HK-2 (cell line): ENCODE data around the gene SYN1.

Source experiments
- DNase-seq: peaks from one replicate; pipeline ENCODE4 v3.0.0-alpha.2; 2018; ENCODE audit not compliant: unreplicated experiment

The SYN1 gene

DNA sequence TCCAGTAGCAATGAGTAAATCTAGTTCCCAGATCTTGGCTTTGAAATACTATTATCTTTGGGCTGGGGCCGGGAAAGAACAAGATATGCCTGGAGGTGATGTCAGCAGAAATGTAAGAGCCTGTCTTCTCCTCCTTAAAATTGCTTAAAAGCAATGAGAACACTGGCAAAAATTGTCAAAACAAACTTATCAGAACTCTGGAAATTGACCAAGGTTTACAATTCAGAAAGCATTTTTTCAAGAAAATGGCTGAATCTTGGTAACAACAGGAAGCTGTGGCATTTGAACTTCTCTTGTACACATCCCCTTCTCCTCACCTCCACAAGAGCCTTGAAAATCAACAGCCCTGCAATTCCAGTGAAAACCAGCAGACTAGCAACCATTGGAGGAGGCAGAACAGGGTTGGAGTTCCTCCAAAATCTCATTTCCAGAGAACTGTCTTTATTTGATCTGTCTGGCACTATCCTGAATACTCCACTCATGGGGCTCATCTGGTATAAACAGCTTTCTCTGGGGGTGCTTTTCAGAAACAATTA, 23.9 kb downstream of the SYN1 start:
- DNase-seq, result no peak

DNA sequence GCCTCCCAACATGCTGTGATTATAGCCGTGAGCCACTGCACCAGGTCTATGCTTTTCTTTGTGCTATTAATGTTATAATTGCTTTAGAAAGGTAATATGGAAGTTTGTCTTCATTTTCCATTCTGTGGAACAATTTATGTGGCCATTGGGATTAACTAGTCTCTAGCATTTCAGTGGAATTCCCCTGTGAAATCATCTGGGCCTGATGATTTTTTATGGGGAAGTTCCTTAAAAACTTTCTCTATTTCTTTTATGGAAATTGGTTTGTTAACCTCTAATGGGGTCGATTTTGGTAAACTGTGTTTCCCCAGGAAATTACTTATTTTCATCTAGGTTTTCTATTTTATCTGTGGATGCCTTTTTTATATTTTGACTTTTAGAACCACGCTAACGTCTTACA, 26.1 kb downstream of the SYN1 start:
- DNase-seq, result no peak

DNA sequence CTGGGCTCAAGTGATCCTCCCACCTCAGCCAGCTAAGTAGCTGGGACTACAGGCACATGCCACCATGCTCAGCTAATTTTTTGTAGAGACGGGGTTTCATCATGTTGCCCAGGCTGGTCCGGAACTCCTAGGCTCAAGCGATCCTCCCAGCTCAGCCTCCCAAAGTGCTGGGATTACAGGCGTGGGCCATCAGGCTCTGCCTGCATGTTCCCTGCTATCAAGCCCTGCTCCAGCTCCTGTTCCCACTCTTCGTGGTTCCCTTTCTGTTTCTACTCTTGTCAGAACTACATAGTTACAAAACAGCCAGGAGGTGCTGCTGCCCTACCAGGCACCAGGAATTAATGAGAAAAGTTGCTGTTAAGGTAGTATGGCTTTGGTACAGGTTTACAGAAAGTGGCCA, 28.7 kb downstream of the SYN1 start:
- DNase-seq, result no peak

DNA sequence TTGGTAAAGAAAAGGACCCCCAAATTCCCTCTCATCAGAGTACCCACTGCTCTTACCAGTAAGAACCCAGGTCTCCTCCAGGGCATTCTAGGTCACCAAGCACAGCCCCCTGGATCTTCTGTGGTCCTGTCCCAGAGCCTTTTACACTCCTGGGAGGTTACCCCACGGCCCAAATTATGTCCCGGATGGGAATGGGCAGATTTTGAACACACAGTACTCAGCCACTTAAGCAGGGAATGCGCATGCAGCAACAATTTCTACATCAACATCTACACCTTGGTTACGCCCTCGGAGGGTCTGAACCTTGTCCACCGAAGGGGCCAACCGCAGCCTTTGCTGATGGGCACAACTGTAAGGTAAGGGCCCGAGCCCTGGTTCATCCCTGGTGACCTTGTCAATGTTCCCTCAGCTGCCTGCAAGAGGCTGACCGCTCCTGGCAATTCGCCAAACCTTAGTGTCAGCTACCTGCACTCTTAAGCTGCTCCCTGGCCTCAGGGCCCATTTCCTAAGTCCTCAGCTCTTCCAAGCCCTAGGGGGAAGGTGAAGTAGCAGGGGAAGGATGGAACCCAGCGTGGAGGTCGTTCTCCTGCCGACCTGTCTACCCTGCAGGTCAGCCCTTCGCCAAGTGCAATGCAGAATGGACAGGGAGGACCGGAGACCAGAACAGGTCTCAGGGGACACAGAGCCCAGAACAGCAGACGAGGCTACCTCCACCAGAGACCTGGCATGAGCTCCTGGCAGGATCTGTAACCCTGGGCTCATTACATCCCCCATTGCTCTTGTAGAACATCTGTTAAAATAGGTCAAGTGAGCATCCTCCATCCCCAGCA, 31.5 kb downstream of the SYN1 start:
- DNase-seq, result no peak

DNA sequence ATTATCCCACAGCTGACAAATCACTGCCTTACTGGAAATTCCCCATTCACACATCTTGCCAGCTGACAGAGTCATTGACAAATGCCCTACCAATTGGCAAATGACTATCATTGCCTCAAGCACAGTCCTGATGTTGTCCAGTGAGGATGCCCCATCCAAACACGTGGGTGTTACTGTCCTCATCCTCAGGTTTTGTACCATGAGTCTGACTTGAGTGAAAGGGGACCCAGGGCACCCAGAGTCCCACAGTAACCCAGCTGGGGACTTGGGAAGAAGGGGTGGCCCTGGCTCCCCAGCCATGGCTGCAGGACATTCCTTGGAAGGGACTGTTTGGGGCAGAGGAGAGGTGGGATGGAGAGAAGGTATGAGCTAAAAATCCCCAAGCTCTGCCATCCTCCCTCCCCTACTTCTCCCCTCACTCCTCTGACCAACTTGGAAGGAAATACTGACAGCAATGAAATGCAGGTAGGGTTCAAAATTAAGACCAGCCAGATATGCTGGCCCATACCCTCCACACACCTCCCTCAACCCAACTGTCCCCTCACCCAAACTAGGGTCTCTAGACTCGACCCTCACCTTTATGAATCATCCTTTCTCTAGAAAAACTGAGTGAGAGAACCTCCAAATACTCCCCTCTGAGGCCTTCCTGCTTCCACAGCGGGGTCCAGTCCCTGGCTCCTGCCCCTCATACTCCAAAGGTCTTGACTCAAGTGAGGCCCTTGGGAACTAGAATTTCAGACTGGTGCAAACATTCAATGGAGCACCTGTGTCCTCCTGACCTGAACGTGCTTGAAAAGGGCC, 32.4 kb downstream of the SYN1 start:
- no peak for DNase-seq

DNA sequence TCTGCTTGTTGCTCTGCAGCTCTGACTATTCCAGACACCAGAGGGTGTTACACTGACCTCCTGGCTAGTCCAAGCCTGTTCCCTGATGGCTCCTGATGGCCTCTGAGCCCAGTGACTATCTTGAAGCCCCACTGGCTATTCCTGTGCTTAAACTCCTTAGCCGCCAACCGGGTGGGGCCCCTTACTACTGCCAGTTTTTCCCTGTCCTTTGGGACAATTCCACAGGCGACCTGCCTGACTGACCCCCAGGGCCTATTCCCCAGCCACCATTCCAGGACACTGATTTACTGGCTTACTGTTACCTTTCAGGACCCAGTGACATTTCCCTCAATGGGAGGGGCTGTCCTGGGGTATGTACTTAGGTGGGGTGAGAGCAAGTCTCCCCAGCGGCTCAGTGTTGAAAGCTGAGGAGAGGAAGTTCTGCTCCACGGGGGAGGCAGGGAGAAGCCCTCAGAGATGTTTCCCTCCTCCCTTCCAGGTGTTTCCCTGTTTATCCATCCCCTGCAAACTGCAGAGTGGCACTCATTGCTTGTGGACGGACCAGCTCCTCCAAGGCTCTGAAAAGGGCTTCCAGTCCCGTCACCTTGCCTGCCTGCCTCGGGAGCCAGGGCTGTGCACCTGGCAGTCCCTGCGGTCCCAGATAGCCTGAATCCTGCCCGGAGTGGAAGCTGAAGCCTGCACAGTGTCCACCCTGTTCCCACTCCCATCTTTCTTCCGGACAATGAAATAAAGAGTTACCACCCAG, 33.4 kb downstream of the SYN1 start:
- DNase-seq, result no peak

DNA sequence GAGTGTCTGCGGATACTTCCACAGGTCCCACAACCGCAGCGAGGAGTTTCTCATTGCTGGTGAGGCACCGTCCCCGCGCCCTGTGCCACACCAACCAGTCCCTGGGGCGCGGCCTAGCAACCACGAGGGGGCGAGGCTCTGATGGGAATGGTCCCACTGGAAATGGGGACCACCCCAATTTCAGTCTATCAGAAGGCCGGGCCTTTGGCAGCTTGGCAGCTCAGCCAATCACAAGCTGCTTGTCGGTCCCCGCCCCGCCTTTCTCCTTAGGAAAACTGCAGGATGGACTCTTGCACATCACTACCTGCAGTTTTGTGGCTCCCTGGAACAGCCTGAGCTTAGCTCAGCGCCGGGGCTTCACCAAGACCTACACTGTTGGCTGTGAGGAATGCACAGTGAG, 34.4 kb downstream of the SYN1 start:
- no peak for DNase-seq

DNA sequence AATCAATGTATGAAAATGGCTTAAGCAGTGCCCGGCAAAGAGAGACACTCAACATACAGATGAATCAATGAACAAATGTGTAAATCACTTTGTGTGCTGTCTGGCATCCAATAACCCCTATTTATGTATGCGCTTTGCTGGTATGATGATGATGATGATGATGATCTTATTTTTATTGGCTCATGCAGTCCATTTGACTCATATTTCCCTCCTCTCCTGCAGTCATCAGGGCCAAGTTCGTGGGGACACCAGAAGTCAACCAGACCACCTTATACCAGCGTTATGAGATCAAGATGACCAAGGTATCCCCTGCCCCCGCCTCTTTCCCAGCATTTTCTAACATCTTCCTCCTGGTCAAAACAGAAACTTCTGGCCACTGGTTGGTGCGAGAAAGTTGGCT, 34.9 kb downstream of the SYN1 start:
- DNase-seq, result no peak

DNA sequence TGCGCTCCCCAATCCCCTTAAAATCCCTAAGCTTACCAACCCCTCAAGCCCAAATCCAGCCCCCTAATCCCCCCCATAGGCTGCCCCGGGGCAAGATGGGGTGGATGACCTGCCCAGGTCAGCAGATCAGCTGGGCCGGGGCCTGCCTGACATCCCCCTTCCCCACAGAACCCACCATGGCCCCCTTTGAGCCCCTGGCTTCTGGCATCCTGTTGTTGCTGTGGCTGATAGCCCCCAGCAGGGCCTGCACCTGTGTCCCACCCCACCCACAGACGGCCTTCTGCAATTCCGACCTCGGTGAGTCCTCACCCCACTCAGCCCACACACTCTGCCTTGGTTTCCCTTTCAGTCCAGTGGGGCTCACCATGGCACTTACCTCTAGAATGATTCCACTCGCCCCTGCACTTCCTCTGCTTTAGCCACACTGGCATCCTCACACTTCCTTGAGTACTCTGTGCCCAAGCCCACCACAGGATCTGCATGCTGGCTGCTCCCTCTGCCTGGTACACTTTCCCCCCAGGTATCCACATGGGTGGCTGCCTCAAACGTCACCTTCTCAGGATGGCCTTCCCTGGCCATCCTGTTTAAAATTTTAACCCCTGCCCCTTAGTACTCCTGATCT, 36.3 kb downstream of the SYN1 start:
- DNase-seq, result no peak

DNA sequence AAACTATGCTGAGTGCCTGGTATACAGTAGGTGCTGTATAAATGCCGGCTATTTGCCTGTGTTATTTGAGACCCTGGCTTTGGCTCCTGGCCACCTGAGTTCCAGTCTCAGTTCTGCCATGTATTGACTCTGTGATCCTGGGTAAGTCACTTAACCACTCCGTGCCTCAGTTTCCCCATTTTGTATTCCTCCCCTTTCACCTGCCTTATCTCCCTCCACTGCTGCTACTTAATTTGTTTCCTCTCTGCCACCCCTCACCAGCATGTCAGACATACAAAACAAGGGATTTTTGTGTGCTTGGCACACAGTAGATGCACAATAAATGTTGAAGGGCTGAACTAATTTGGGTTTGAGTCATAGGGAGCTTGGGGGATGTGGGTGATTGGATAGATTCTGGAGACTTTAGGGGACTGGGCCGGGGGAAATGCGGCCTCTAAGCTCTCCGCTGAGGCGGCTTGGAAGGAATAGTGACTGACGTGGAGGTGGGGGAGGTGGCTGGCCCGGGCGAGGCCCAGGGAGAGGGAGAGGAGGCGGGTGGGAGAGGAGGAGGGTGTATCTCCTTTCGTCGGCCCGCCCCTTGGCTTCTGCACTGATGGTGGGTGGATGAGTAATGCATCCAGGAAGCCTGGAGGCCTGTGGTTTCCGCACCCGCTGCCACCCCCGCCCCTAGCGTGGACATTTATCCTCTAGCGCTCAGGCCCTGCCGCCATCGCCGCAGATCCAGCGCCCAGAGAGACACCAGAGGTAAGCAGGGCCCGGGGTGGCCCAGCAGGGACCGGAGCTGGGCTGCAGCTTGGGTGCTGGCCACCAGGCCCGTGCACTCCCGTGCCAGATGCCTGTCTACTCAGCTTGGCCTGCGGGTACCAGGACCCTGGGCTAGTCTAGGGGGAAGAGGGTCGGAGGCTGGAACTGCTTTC, 37.7 kb downstream of the SYN1 start, which contains the start of gene TIMP1:
Gene TIMP1 (plus strand): TSS at position 706 of the 917 bp plus-strand sequence. CDS start 980 bp downstream, outside the sequence.
- DNase-seq, result peak; percentile 91

DNA sequence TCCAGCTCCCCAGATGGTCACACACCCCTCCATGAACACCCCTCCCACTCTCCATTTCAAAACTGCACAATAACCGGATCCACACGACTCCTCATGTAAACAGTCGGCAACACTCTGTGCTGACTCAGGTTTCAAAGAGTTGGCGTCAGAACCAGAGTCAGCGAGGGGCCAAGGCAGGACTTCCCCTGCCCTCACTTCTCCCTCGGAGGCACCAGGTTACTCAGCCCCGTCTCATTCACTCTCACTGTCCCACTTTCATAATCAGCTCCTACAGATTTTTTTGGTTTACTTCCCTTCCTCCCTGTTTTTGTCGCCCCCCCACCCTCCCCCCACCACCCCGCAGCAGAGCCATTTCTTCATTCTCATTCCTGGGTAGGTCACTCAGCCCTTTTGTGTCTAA, 40.1 kb downstream of the SYN1 start:
- no peak for DNase-seq

DNA sequence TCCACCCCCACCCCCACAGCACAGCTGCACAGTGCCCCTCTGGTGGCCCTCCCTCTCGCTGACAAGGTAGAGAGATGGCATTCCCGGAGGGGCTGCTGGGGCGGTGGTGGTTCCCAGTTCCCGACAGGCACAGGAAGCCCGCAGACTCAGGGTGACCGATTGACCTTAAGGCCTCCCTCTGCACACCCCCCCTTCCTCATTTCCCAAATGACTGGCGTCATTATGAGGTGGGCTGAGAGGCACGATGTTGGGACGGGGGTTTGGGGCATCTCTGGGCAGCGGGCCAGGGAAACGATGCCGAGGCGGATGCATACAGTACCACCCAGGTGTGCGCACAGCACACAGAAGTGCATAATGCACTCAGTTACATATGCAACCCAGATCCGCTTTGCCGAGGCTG, 41.0 kb downstream of the SYN1 start:
- DNase-seq, result no peak

DNA sequence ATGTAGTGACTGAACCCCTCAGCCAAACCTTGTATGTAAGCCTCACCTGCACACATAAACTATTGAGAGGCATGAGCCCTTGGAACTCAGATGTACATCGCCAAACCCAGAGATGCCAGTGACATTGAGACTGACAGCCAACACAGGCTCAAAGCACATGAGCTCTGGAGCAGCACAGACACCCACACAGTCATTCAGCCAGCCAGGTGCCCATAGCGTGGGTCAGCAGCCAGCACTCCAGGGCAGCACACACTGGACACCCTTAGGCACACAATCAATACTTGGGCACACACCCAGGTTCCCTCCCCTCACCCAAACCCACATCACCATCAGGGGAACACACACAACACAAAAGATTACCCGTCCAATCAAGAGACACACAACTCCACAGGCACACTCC, 41.8 kb downstream of the SYN1 start:
- DNase-seq, result no peak

DNA sequence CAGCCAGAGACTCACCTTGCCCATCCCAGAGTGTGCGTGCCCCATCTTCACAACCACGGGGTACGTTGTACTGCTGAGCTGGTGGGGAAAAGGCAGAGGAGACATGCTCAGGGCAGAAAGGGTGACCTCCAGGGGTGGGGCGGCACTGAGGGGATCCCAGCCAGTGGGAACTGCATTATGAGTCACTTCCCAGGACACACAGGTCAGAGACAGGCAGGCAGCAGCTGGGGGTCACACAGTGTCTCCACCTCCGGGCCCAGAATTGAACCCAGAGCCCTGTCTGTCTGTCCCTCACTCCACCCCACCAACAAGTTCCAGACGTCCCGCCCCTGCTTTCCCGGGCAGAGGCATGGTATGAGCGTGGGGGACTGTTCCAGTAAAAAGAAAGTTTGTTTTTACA, 42.2 kb downstream of the SYN1 start:
- DNase-seq, result no peak

DNA sequence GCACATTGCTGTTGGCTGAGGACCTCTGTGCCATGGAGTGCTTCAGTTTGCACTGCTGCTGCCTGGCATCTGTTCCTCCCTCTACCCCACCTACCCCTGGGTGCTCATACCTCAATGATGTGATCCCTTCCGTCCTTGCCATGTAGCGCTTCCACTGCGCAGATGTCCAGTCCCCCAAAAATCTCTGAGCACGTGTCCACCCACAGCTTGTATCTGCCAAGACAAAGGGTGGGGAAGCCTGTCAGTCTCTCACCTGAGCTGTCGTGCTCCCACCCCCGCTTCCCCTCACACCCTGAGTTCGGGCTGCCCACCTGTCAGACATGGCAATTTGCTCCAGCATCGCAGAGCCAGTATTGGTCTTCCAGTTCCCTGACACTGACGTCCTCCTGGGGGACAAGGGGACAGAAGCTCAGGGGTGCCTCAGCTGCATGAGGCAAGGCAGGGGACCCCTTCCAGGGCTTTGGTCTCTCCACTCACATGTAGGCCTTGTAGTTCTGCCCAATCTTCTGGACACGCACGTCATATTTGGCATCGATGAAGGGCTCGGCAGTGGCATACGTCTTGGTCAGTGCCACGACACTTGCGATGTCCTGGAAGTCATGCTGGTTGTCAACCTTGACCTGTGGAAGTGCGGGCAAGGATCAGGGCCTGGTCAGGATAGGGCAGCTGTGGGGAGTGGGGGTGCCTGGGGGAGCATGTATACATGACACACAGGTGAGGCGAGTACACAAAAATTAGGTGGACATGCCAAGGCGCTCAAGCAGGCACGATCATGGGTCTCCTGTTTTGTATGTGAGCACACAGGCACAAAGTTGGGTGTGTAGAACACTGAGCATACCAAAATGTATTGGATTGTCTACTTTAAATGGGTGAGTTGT, 43.4 kb downstream of the SYN1 start:
- DNase-seq, result no peak

DNA sequence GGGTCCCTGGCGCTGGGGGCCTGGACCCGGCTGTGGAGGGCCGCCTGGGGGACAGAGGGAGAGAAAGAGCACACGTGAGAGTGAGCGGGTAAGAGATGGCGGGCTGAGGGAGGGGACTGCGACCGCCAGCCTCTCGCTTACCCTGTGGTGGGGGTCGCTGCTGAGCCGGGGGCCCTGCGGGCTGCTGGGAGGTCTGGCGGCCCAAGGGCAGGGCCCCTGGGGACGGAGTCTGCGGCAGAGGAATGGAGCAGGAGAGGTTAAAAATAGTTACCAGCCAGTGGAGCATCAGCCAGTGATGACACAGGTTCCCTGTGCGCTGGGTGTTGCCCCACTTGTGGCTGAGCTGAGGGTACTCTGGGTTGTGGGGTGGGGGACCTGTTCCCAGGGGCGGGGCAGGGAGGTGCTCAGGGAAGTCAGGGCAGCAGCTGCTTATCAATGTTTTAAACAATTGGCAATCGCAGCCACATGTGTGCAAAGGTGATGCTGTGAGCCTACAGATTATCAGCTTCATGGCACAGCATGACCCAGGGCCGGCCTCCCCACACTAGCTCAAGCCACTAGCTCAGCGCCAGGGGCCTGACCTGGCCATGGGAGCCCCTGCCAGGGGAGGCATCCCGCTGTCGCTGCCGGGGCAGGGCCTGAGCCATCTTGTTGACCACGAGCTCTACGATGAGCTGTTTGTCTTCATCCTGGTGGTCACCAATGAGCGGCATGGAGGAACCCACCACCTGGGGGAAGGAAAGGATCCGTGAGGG, 44.9 kb downstream of the SYN1 start:
- DNase-seq, result no peak

DNA sequence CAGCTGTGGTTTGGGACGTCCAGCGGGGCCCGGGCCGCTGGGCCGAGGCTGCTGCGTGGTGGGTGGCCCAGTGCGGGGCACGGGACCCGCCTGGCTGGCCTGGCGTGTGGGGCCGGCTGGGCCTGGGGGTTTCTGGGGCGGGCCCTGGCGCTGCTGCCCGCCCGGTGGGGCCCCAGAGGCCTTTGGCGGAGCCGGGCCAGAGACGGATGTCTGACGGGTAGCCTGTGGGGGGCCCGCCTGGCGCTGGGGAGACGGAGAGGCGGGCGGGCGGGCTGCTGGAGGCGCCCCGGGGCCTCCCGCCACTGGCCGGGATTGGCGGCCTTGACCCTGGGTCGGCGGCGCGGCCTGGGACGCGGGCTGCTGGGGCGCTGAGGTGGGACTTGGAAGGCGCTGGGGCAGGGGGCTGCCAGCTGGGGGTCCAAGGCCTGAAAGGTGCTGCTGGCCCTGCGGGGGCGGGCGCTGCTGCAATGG, 45.5 kb downstream of the SYN1 start:
- no peak for DNase-seq

DNA sequence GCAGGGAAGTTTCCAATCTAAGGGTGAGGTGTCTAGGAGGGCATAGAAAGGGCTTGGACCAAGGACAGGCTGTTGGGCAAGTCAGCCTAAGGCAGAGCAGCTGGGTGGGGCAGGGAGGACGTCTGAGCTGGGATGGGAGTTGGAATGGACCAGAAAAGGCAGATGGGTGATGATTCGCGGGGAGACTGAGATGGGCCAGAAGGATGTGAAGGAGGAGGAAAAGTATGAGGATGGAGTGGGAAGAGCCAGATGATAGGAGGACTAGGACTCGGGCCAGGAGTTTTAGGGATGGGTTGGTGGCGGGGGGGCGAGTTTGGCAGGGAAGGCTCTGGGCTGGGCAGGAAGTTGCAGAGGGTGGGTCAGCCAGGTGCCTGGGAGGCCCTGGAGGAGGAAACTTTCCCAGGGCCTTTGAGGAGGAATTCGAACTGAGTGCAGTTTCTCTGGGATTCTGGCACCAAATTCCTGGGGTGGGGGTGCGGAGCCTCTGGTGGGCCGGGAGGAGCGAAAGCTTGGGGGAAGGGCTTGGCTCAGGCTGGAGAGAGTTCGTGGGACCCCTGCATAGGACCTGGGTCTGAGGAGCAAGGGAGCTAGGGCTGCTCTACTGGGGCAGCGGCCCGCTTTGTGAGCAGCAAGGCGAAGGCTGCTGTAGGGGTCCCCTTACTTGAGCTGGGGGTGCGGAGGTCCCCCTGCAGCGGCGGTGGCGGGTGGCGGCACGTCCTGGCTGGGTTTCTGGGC, 46.1 kb downstream of the SYN1 start:
- no peak for DNase-seq
